CD4-positive, alpha-beta memory T cell (primary cell): ENCODE data around the gene ZNF518B. TPM values are rescaled to one million over a fixed set of nuclear protein-coding genes. Genes with fewer than 3 reads are reported as not detected.

Source experiments
- CTCF ChIA-PET: fragments of 350-600 bp; sonication (Branson Sonifier 250); formaldehyde crosslinking; loops from one replicate; lab custom pipeline; 2021; ENCODE audit warnings: inconsistent platforms; ENCODE audit not compliant: partially characterized antibody; lab: Charles Lee
- POLR2A ChIA-PET: fragments of 350-600 bp; sonication (Branson Sonifier 250); formaldehyde crosslinking; loops from one replicate; lab custom pipeline; 2021; ENCODE audit not compliant: partially characterized antibody; lab: Charles Lee
- DNase-seq, 5 donors: peaks; one replicate each; pipeline versions ENCODE4 v3.0.0 to v3.0.0-alpha.2; 2020 to 2022; ENCODE audit warnings: mixed read lengths in 1 of 5
- H3K27ac ChIP-seq: one replicate; pipeline ENCODE4 v1.7.0; 2013; ENCODE audit warnings: low read depth, low read length
- H3K27me3 ChIP-seq: 2 replicates; pipeline ENCODE4 v1.7.0; 2013; ENCODE audit warnings: mild to moderate bottlenecking, low read length, moderate library complexity; ENCODE audit not compliant: insufficient read depth
- H3K36me3 ChIP-seq: 2 replicates; pipeline ENCODE4 v1.7.0; 2013; ENCODE audit warnings: mild to moderate bottlenecking, low read length, moderate library complexity; ENCODE audit not compliant: insufficient read depth
- H3K4me1 ChIP-seq: 2 replicates; pipeline ENCODE4 v1.7.0; 2013; ENCODE audit warnings: mild to moderate bottlenecking, low read length, moderate library complexity; ENCODE audit not compliant: insufficient read depth
- H3K4me3 ChIP-seq, 2 donors: one replicate each; pipeline ENCODE4 v1.7.0; 2013; ENCODE audit warnings: low read length in 2 of 2, mild to moderate bottlenecking in 1 of 2
- H3K9me3 ChIP-seq, 2 donors: one replicate each; pipeline ENCODE4 v1.7.0; 2013; ENCODE audit warnings: low read length in 2 of 2, control low read depth in 1 of 2; ENCODE audit not compliant: control insufficient read depth in 1 of 2
- H3K27ac Mint-ChIP-seq, 7 donors: one replicate each; pipeline ENCODE4 v1.8.0; 2020 to 2021; ENCODE audit warnings: mixed read lengths in 7 of 7, mild to moderate bottlenecking in 6 of 7, inconsistent platforms in 3 of 7, moderate library complexity in 3 of 7
- H3K27me3 Mint-ChIP-seq, 2 donors: one replicate each; pipeline ENCODE4 v1.8.0; 2020 to 2021; ENCODE audit warnings: mixed read lengths in 2 of 2
- H3K36me3 Mint-ChIP-seq, 2 donors: one replicate each; pipeline ENCODE4 v1.8.0; 2020 to 2021; ENCODE audit warnings: mixed read lengths in 2 of 2, inconsistent platforms in 1 of 2, mild to moderate bottlenecking in 1 of 2
- H3K4me1 Mint-ChIP-seq, 4 donors: one replicate each; pipeline ENCODE4 v1.8.0; 2020 to 2021; ENCODE audit warnings: mixed read lengths in 4 of 4, mild to moderate bottlenecking in 1 of 4
- H3K4me3 Mint-ChIP-seq, 8 donors: one replicate each; pipeline ENCODE4 v1.8.0; 2020 to 2021; ENCODE audit warnings: mixed read lengths in 8 of 8, mild to moderate bottlenecking in 7 of 8, moderate library complexity in 6 of 8, inconsistent platforms in 3 of 8
- H3K9me3 Mint-ChIP-seq, 8 donors: one replicate each; pipeline ENCODE4 v1.8.0; 2020 to 2021; ENCODE audit warnings: mixed read lengths in 8 of 8, mild to moderate bottlenecking in 5 of 8, inconsistent platforms in 3 of 8, moderate library complexity in 1 of 8
- intact Hi-C: fragments of 100-400 bp; cut with micrococcal nuclease; formaldehyde crosslinking; loops from one replicate; pipeline ENCODE4 v1.15.1; 2023
- polyA plus RNA-seq, 2 donors: library from polyadenylated mRNA; unstranded; fragments of 300-500 nt; fragmentation: Illumina TruSeq; gene quantifications; one replicate each; pipeline ENCODE4 v1.2.3, GENCODE V29; 2021
- total RNA-seq, 2 experiments: library from RNA; stranded (reverse); gene quantifications; one replicate each; pipeline ENCODE4 v1.2.3, GENCODE V29; 2021

The ZNF518B gene
- 10 to 100 TPM; 48.2 to 48.6 TPM for total RNA-seq
- 10 to 100 TPM in 1 of 2 donors, 1 to 10 TPM in 1; 7.0 to 10.3 TPM for polyA plus RNA-seq

GRCh38 chr4:10457255-10457801 is at the start of gene ZNF518B:
Gene ZNF518B (minus strand): TSS chr4:10457426. CDS start chr4:10446328, 11,098 bp downstream.
- POLR2A ChIA-PET = interaction anchor here (0.6 to 3.6 kb wide), 9 partner anchors 9 to 437 kb away, joined by 3 to 21 read pairs (median 3); partner anchors contain the start of gene WDR1

DNA sequence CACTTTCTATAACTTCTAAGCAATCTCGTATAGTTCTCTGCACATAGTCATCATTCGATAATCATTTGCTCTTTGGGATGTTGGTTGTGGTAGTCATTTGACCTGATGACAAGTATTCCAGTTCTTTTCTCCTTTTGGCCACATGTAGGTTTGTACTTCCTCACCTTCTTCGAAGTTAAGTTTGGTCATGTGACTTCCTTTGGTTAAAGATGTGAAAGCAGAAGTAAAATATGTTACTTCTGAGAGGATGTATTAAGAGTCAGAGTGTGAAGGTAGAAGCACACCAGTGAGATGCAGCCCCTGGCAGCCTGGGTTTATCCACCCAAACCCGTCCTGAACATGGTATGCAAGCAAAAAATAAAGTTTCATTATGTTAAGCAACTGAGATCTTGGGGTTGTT is 48.9 kb upstream of the ZNF518B start:
- peaks cover 0 to 6% (median 3%) of the 10 kb centered on the region in 4 donors for H3K4me1 Mint-ChIP-seq
- no peak overlapping the region for H3K4me3 Mint-ChIP-seq
- CTCF ChIA-PET = no interaction called here
- POLR2A ChIA-PET = no interaction called here
- H3K9me3 Mint-ChIP-seq = peaks cover 0 to 14% (median 7%) of the 10 kb centered on the region in 8 donors
- no peak for DNase-seq
- H3K27me3 Mint-ChIP-seq = peaks cover 1 to 6% of the 10 kb centered on the region in 2 donors
- Histone ChIP-seq H3K9me3 (no peaks in the 10 kb centered on the region), H3K27me3 (no peaks in the 10 kb centered on the region), H3K4me1 (no peaks in the 10 kb centered on the region), H3K27ac (no peak overlapping the region), H3K36me3 (no peaks in the 10 kb centered on the region), H3K4me3 (no peak overlapping the region)
- H3K36me3 Mint-ChIP-seq = no peaks in the 10 kb centered on the region
- intact Hi-C loops = no loop called here
- H3K27ac Mint-ChIP-seq = peak overlapping the region in 1 of 7 donors; percentile 25

More at GRCh38 chr4:10457255-10457801, at the start of gene ZNF518B:
- H3K9me3 Mint-ChIP-seq = peaks cover 0 to 5% (median under 1%) of the 10 kb centered on the region in 8 donors
- Histone ChIP-seq H3K27ac (peak within 1 kb of the TSS; percentile 43), H3K4me3 (peak within 1 kb of the TSS; percentile 24 to 68), H3K36me3 (no peaks in the 10 kb centered on the region), H3K27me3 (peaks cover 4% of the 10 kb centered on the region), H3K4me1 (peaks cover 36% of the 10 kb centered on the region), H3K9me3 (no peaks in the 10 kb centered on the region)
- intact Hi-C loops = loop anchor here (1.0 to 5.0 kb wide), 3 partner anchors 295 to 767 kb away; partner anchors contain the start of gene WDR1
- peaks cover 22 to 55% (median 39%) of the 10 kb centered on the region in 4 donors for H3K4me1 Mint-ChIP-seq
- H3K27me3 Mint-ChIP-seq = peaks cover 2 to 6% of the 10 kb centered on the region in 2 donors
- DNase-seq = peak; percentile 82 to 86 (median 85)
- CTCF ChIA-PET = interaction anchor here (0.8 to 1.4 kb wide), 5 partner anchors 12 to 443 kb away, joined by 3 to 4 read pairs (median 3); no protein-coding TSS in a partner anchor
- peak within 1 kb of the TSS; percentile 89 to 94 (median 92) for H3K27ac Mint-ChIP-seq
- H3K36me3 Mint-ChIP-seq = peaks cover 29 to 30% of the 10 kb centered on the region in 2 donors
- H3K4me3 Mint-ChIP-seq = peak within 1 kb of the TSS; percentile 89 to 91 (median 90)

DNA sequence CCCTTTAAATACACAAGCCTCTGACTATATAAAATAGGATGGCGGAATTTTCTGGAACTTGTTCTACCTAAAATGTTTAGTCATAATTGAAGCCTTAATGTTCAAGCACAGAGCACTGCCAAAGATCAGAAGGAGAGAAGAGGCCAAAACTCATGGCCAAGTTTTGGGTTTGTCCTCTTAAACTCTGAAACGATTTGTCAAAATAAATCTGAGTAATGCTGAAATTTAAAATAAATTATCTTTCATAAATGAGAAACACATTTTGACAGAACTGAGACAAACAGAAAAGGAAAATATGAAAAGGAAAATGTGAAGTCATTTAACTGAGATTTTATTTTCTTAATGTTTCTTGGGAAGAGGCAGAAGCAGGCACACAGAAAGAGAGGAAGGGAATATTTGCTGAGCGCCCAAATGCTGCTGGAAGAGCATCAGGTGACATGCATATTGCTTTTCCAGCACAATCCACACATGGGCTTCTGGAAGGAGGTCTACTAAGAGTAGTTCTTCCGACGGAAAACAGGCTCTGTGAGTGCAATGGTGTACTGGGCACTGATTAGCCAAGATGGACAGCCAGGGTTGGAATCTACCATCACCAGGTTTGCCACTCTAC is 47.4 kb upstream of the ZNF518B start:
- no peaks in the 10 kb centered on the region for H3K9me3 ChIP-seq
- POLR2A ChIA-PET = no interaction called here
- Mint-ChIP-seq H3K27ac (no peak overlapping the region), H3K4me1 (peaks cover 0 to 6% (median 3%) of the 10 kb centered on the region in 4 donors), H3K27me3 (peaks cover 7 to 10% of the 10 kb centered on the region in 2 donors), H3K36me3 (no peaks in the 10 kb centered on the region), H3K9me3 (peaks cover 0 to 14% (median 7%) of the 10 kb centered on the region in 8 donors), H3K4me3 (no peak overlapping the region)
- no peaks in the 10 kb centered on the region for H3K36me3 ChIP-seq
- no peak overlapping the region for H3K27ac ChIP-seq
- intact Hi-C loops = no loop called here
- no peaks in the 10 kb centered on the region for H3K4me1 ChIP-seq
- no peaks in the 10 kb centered on the region for H3K27me3 ChIP-seq
- H3K4me3 ChIP-seq = no peak overlapping the region
- no peak for DNase-seq
- CTCF ChIA-PET = no interaction called here

GRCh38 chr4:10502717-10503116 is 45.5 kb upstream of the ZNF518B start:
- H3K27ac ChIP-seq = no peak overlapping the region
- Mint-ChIP-seq H3K9me3 (peaks cover 0 to 14% (median 7%) of the 10 kb centered on the region in 8 donors), H3K27me3 (peaks cover 7 to 10% of the 10 kb centered on the region in 2 donors), H3K4me1 (peaks cover 0 to 6% (median 3%) of the 10 kb centered on the region in 4 donors), H3K4me3 (no peak overlapping the region), H3K36me3 (no peaks in the 10 kb centered on the region), H3K27ac (no peak overlapping the region)
- no peaks in the 10 kb centered on the region for H3K27me3 ChIP-seq
- no peak overlapping the region for H3K4me3 ChIP-seq
- ChIA-PET CTCF (interaction anchor here (1.7 kb wide), 1 partner anchor 33 kb away, joined by 3 read pairs; no protein-coding TSS in a partner anchor), POLR2A (no interaction called here)
- no peaks in the 10 kb centered on the region for H3K4me1 ChIP-seq
- no peaks in the 10 kb centered on the region for H3K9me3 ChIP-seq
- intact Hi-C loops = no loop called here
- H3K36me3 ChIP-seq = no peaks in the 10 kb centered on the region
- DNase-seq = no peak

GRCh38 chr4:10500776-10501175 is 43.5 kb upstream of the ZNF518B start:
- intact Hi-C loops = no loop called here
- POLR2A ChIA-PET = no interaction called here
- no peak overlapping the region for H3K27ac Mint-ChIP-seq

GRCh38 chr4:10496200-10496599 is 39.0 kb upstream of the ZNF518B start:
- Mint-ChIP-seq H3K27ac (no peak overlapping the region), H3K36me3 (no peaks in the 10 kb centered on the region), H3K9me3 (no peaks in the 10 kb centered on the region), H3K4me1 (no peaks in the 10 kb centered on the region), H3K27me3 (peaks cover 11 to 15% of the 10 kb centered on the region in 2 donors), H3K4me3 (no peak overlapping the region)
- CTCF ChIA-PET = no interaction called here
- H3K4me1 ChIP-seq = no peaks in the 10 kb centered on the region
- no peak overlapping the region for H3K4me3 ChIP-seq
- no peaks in the 10 kb centered on the region for H3K36me3 ChIP-seq
- intact Hi-C loops = no loop called here
- H3K27me3 ChIP-seq = no peaks in the 10 kb centered on the region
- H3K27ac ChIP-seq = no peak overlapping the region
- H3K9me3 ChIP-seq = no peaks in the 10 kb centered on the region
- DNase-seq = no peak
- POLR2A ChIA-PET = no interaction called here

More at GRCh38 chr4:10500776-10501175, 43.5 kb upstream of the ZNF518B start:
- Mint-ChIP-seq H3K27me3 (peaks cover 7 to 10% of the 10 kb centered on the region in 2 donors), H3K4me3 (no peak overlapping the region), H3K4me1 (no peaks in the 10 kb centered on the region), H3K36me3 (no peaks in the 10 kb centered on the region), H3K9me3 (peaks cover 0 to 7% (median 2%) of the 10 kb centered on the region in 8 donors)
- Histone ChIP-seq H3K27me3 (no peaks in the 10 kb centered on the region), H3K36me3 (no peaks in the 10 kb centered on the region), H3K27ac (no peak overlapping the region), H3K4me1 (no peaks in the 10 kb centered on the region), H3K4me3 (no peak overlapping the region), H3K9me3 (no peaks in the 10 kb centered on the region)
- DNase-seq = no peak
- CTCF ChIA-PET = no interaction called here

DNA sequence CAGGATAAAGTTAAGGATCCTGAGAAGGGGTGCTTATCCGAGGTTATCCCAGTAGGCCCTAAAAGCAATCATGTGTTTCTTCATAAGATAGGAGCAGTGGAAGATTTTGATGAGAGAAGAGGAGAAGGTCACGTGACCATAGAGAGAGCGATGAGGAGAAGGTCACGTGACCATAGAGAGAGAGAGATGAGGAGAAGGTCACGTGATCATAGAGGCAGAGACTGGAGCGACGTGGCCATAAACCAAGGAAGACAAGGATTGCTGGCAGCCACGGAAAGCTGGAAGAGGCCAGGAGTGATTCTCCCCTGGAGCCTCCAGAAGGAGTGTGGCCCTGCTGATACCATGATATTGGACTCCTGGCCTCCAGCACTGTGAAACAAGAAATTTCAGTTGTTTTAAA is 38.4 kb upstream of the ZNF518B start:
- Histone ChIP-seq H3K27ac (no peak overlapping the region), H3K4me1 (no peaks in the 10 kb centered on the region), H3K36me3 (no peaks in the 10 kb centered on the region), H3K4me3 (no peak overlapping the region), H3K27me3 (no peaks in the 10 kb centered on the region), H3K9me3 (no peaks in the 10 kb centered on the region)
- ChIA-PET CTCF (no interaction called here), POLR2A (no interaction called here)
- intact Hi-C loops = no loop called here
- Mint-ChIP-seq H3K27me3 (peaks cover 9 to 11% of the 10 kb centered on the region in 2 donors), H3K9me3 (no peaks in the 10 kb centered on the region), H3K27ac (no peak overlapping the region), H3K36me3 (no peaks in the 10 kb centered on the region), H3K4me1 (no peaks in the 10 kb centered on the region), H3K4me3 (no peak overlapping the region)
- no peak for DNase-seq
